PFSK-1 (cell line): Measurements from ENCODE around the gene ARID3A.

Experiments
- FOXP2 ChIP-seq: optimal IDR thresholded peaks from 2 replicates; pipeline ENCODE3; 2011; ENCODE audit warnings: borderline replicate concordance, control low read depth, inconsistent platforms; ENCODE audit not compliant: insufficient read depth; ENCODE audit errors: extremely low read length, extremely low read depth
- POLR2AphosphoS5 ChIP-seq: IDR thresholded peaks from 2 replicates; pipeline ENCODE4 v1.6.1; 2012; ENCODE audit warnings: low read depth, mild to moderate bottlenecking, control low read depth, low read length, moderate library complexity
- REST ChIP-seq, 2 experiments: IDR thresholded peaks; 2 replicates each; pipeline versions ENCODE4 v1.6.1 to v1.8.0; 2011 to 2012; ENCODE audit warnings: low read depth in 2 of 2, low read length in 2 of 2, control low read depth in 1 of 2, inconsistent platforms in 1 of 2, mild to moderate bottlenecking in 1 of 2, moderate library complexity in 1 of 2; ENCODE audit not compliant: insufficient read depth in 1 of 2
- SIN3A ChIP-seq: IDR thresholded peaks from 2 replicates; pipeline ENCODE4 v1.6.1; 2012; ENCODE audit warnings: mild to moderate bottlenecking, low read length, moderate library complexity, borderline replicate concordance; ENCODE audit not compliant: insufficient read depth
- TAF1 ChIP-seq: IDR thresholded peaks from 2 replicates; pipeline ENCODE4 v1.6.1; 2012; ENCODE audit warnings: low read length, control low read depth, borderline replicate concordance; ENCODE audit not compliant: insufficient read depth

Gene ARID3A

GRCh38 chr19:897442-898039, 28.3 kb upstream of the ARID3A start:
- no peak for TF ChIP-seq FOXP2
- TF ChIP-seq SIN3A: no peak
- no peak for TF ChIP-seq REST (IDR thresholded peaks at IDR 0.05; ENCODE audit: insufficient read depth in 1 of 2, low read depth in 2 of 2, low read length in 2 of 2)
- no peak for TF ChIP-seq POLR2AphosphoS5
- TF ChIP-seq TAF1: no peak

- TF ChIP-seq FOXP2 (no peak), POLR2AphosphoS5 (no peak), REST (IDR thresholded peaks at IDR 0.05; ENCODE audit: insufficient read depth in 1 of 2, low read depth in 2 of 2, low read length in 2 of 2) (no peak), SIN3A (no peak), TAF1 (no peak)
Measured at GRCh38 chr19:898663-899062, 27.2 kb upstream of the ARID3A start.

GRCh38 chr19:899336-900042, 26.3 kb upstream of the ARID3A start:
- no peak for TF ChIP-seq POLR2AphosphoS5
- TF ChIP-seq SIN3A: no peak
- no peak for TF ChIP-seq FOXP2
- TF ChIP-seq TAF1: no peak
- TF ChIP-seq REST (IDR thresholded peaks at IDR 0.05; ENCODE audit: insufficient read depth in 1 of 2, low read depth in 2 of 2, low read length in 2 of 2): no peak

- TF ChIP-seq POLR2AphosphoS5 (no peak), FOXP2 (no peak), REST (IDR thresholded peaks at IDR 0.05; ENCODE audit: insufficient read depth in 1 of 2, low read depth in 2 of 2, low read length in 2 of 2) (no peak)
Measured at GRCh38 chr19:900043-900301, 25.9 kb upstream of the ARID3A start.
